HCT116 (cell line): Measurements from ENCODE around the gene IGF2. TPM values are rescaled to one million over a fixed set of nuclear protein-coding genes. Genes with fewer than 3 reads are reported as not detected.

Experiments
- ATAC-seq: fragments of 200-7000 bp; cut with Tn5 transposase; 2 replicates; pipeline ENCODE4 v1.9.1; 2020; ENCODE audit warnings: mild to moderate bottlenecking, moderate library complexity
- BruUV-seq: library from RNA; stranded (reverse); fragments of 400-500 nt; replicated peaks from 2 replicates; lab custom pipeline; 2021; lab: Mats Ljungman, UMichigan
- CTCF ChIA-PET: fragments of 300-600 bp; sonication (Branson Sonifier 250); formaldehyde crosslinking; loops from one replicate; lab custom pipeline; 2021; ENCODE audit warnings: antibody characterized with exemption; lab: Charles Lee
- POLR2A ChIA-PET: fragments of 300-600, 350-600 bp; sonication (Branson Sonifier 250); formaldehyde crosslinking; loops from one replicate; lab custom pipeline; 2021; ENCODE audit warnings: antibody characterized with exemption; lab: Charles Lee
- RAD21 ChIA-PET, 2 experiments: fragments of 300-600 bp; sonication (Branson Sonifier 250); formaldehyde crosslinking; loops; one replicate each; lab custom pipeline; 2023; ENCODE audit warnings: low total read pairs in 2 of 2; ENCODE audit not compliant: uncharacterized antibody in 2 of 2, unreplicated experiment in 2 of 2, low non-redundant PET in 1 of 2; lab: Charles Lee
- DNase-seq: peaks from one replicate; pipeline ENCODE4 v3.0.0-alpha.2; 2010; ENCODE audit warnings: low read depth, low spot score
- H2AFZ ChIP-seq: fragments of 200-600 bp; shearing (Covaris generic), sonication (generic); 2 replicates; pipeline ENCODE4 v1.6.1; 2017; ENCODE audit warnings: low read depth, mixed run types, mixed read lengths, antibody characterized with exemption, low read length; ENCODE audit not compliant: poor library complexity, severe bottlenecking
- H3K27ac ChIP-seq: 2 replicates; pipeline ENCODE4 v1.5.1; 2012; ENCODE audit warnings: low read depth, low read length
- H3K27me3 ChIP-seq: fragments of 200-600 bp; sonication (generic); 2 replicates; pipeline ENCODE4 v1.6.1; 2016; ENCODE audit warnings: mixed run types, low read length, mixed read lengths; ENCODE audit not compliant: insufficient read depth
- H3K36me3 ChIP-seq, 2 experiments: fragments of 200-500 bp in 1 of 2; fragments of 200-600 bp in 1 of 2; sonication (Bioruptor generic) in 1 of 2; sonication (generic) in 1 of 2; 2 replicates each; pipeline versions ENCODE4 v1.5.1 to v1.6.1; 2014 to 2016; ENCODE audit warnings: low read length in 2 of 2, inconsistent platforms in 1 of 2, mixed read lengths in 1 of 2, mixed run types in 1 of 2; ENCODE audit not compliant: insufficient read depth in 2 of 2, control insufficient read depth in 1 of 2
- H3K4me1 ChIP-seq, 2 experiments: fragments of 200-600 bp in 1 of 2; sonication (generic) in 1 of 2; 2 replicates each; pipeline versions ENCODE4 v1.5.1 to v1.6.1; 2012 to 2017; ENCODE audit warnings: low read length in 2 of 2, inconsistent platforms in 1 of 2, mild to moderate bottlenecking in 1 of 2, mixed read lengths in 1 of 2, mixed run types in 1 of 2, moderate library complexity in 1 of 2; ENCODE audit not compliant: insufficient read depth in 2 of 2, control insufficient read depth in 1 of 2
- H3K4me2 ChIP-seq: fragments of 200-600 bp; sonication (generic); 2 replicates; pipeline ENCODE4 v1.6.1; 2017; ENCODE audit warnings: mixed run types, low read length, mixed read lengths
- H3K4me3 ChIP-seq, 2 experiments: fragments of 200-600 bp in 1 of 2; sonication (generic) in 1 of 2; replicated peaks in 1 of 2; 2 replicates each; pipeline ENCODE4 v1.5.1; 2011 to 2016; ENCODE audit warnings: low read length in 2 of 2, control low read depth in 1 of 2, low read depth in 1 of 2, mild to moderate bottlenecking in 1 of 2, mixed read lengths in 1 of 2, mixed run types in 1 of 2
- H3K79me2 ChIP-seq: fragments of 200-600 bp; sonication (generic); 2 replicates; pipeline ENCODE4 v1.6.1; 2017; ENCODE audit warnings: mild to moderate bottlenecking, mixed run types, low read length, moderate library complexity, mixed read lengths; ENCODE audit not compliant: insufficient read depth
- H3K9ac ChIP-seq: fragments of 200-600 bp; sonication (generic); 2 replicates; pipeline ENCODE4 v1.6.1; 2016; ENCODE audit warnings: low read length, mixed read lengths
- H3K9me2 ChIP-seq: fragments of 200-600 bp; sonication (generic), shearing (Covaris generic); 2 replicates; pipeline ENCODE4 v1.6.1; 2017; ENCODE audit warnings: mixed run types, mild to moderate bottlenecking, moderate library complexity; ENCODE audit not compliant: insufficient read depth
- H3K9me3 ChIP-seq, 2 experiments: fragments of 200-500 bp in 1 of 2; fragments of 200-600 bp in 1 of 2; sonication (Bioruptor generic) in 1 of 2; sonication (generic) in 1 of 2; 2 replicates each; pipeline ENCODE4 v1.6.1; 2014 to 2017; ENCODE audit warnings: low read length in 2 of 2, mixed read lengths in 2 of 2, inconsistent platforms in 1 of 2, low read depth in 1 of 2, mild to moderate bottlenecking in 1 of 2, mixed run types in 1 of 2, moderate library complexity in 1 of 2; ENCODE audit not compliant: control insufficient read depth in 1 of 2, insufficient read depth in 1 of 2
- H4K20me1 ChIP-seq: fragments of 200-600 bp; sonication (generic), shearing (Covaris generic); 2 replicates; pipeline ENCODE4 v1.6.1; 2017; ENCODE audit warnings: mixed run types, mild to moderate bottlenecking, moderate library complexity; ENCODE audit not compliant: insufficient read depth
- ATF3 ChIP-seq: IDR thresholded peaks from 2 replicates; pipeline ENCODE4 v1.6.1; 2012
- CBX3 ChIP-seq: IDR thresholded peaks from 2 replicates; pipeline ENCODE4 v1.6.1; 2012; ENCODE audit warnings: low read depth
- CTCF ChIP-seq, 3 experiments: fragments of 200-600 bp in 1 of 3; sonication (generic) in 1 of 3; IDR thresholded peaks in 2 of 3; conservative IDR thresholded peaks in 1 of 3; 2 replicates each; pipeline ENCODE4 v1.5.1; 2012 to 2017; ENCODE audit warnings: low read depth in 2 of 3, low read length in 2 of 3, antibody characterized with exemption in 1 of 3, borderline replicate concordance in 1 of 3, control low read depth in 1 of 3, mild to moderate bottlenecking in 1 of 3, mixed read lengths in 1 of 3, mixed run types in 1 of 3, moderate library complexity in 1 of 3; ENCODE audit not compliant: insufficient read depth in 1 of 3
- EGR1 ChIP-seq: IDR thresholded peaks from 2 replicates; pipeline ENCODE4 v1.6.1; 2012; ENCODE audit warnings: low read depth
- ELF1 ChIP-seq: IDR thresholded peaks from 2 replicates; pipeline ENCODE4 v1.6.1; 2012; ENCODE audit warnings: low read depth, borderline replicate concordance
- EZH2 ChIP-seq: fragments of 200-600 bp; sonication (generic); IDR thresholded peaks from 2 replicates; pipeline ENCODE4 v1.6.1; 2017; ENCODE audit warnings: antibody characterized with exemption, mixed run types
- EZH2phosphoT487 ChIP-seq: fragments of 200-600 bp; IDR thresholded peaks from 2 replicates; pipeline ENCODE4 v1.6.1; 2018; ENCODE audit warnings: antibody characterized with exemption, borderline replicate concordance
- FOSL1 ChIP-seq: IDR thresholded peaks from 2 replicates; pipeline ENCODE4 v1.6.1; 2012; ENCODE audit warnings: low read depth
- JUND ChIP-seq: IDR thresholded peaks from 2 replicates; pipeline ENCODE4 v1.6.1; 2012
- POLR2A ChIP-seq: IDR thresholded peaks from 2 replicates; pipeline ENCODE4 v1.7.0; 2011; ENCODE audit warnings: borderline replicate concordance; ENCODE audit not compliant: insufficient read depth, insufficient read length; ENCODE audit errors: extremely low read depth
- POLR2AphosphoS5 ChIP-seq: IDR thresholded peaks from 2 replicates; pipeline ENCODE4 v1.6.1; 2011; ENCODE audit warnings: mild to moderate bottlenecking, low read depth, low read length, moderate library complexity
- SIN3A ChIP-seq: IDR thresholded peaks from 2 replicates; pipeline ENCODE4 v1.6.1; 2012; ENCODE audit warnings: low read depth
- SP1 ChIP-seq: IDR thresholded peaks from 2 replicates; pipeline ENCODE4 v1.6.1; 2012; ENCODE audit warnings: low read depth
- TCF7L2 ChIP-seq: IDR thresholded peaks from 2 replicates; pipeline ENCODE4 v1.7.0; 2011; ENCODE audit warnings: borderline replicate concordance, inconsistent platforms; ENCODE audit not compliant: insufficient read depth, insufficient read length; ENCODE audit errors: extremely low read depth
- ZNF274 ChIP-seq: fragments of 200-500 bp; sonication (Bioruptor generic); IDR thresholded peaks from 2 replicates; pipeline ENCODE4 v1.6.1; 2014; ENCODE audit warnings: mild to moderate bottlenecking, low read depth, low read length, inconsistent platforms
- intact Hi-C: fragments of 100-400 bp; cut with micrococcal nuclease; formaldehyde crosslinking; loops from 2 replicates; pipeline ENCODE4 v1.10.0; 2022
- total RNA-seq: library from RNA; stranded (reverse); gene quantifications from one replicate; pipeline ENCODE4 v1.2.1, GENCODE V29; 2021; ENCODE audit not compliant: unreplicated experiment

IGF2 gene
- total RNA-seq, 1 experiment from 2014 or later: 17.9 TPM

- no peak for TF ChIP-seq EGR1
- TF ChIP-seq SP1: no peak
- TF ChIP-seq SIN3A: no peak
- no peak for TF ChIP-seq POLR2AphosphoS5
- TF ChIP-seq POLR2A: no peak
- no peak for TF ChIP-seq JUND
- no peak for TF ChIP-seq CTCF (IDR thresholded peaks at IDR 0.05 in 2 of 3, conservative IDR thresholded peaks at IDR 0.05 in 1 of 3; ENCODE audit: borderline replicate concordance in 1 of 3, insufficient read depth in 1 of 3, low read depth in 2 of 3, low read length in 2 of 3)
- no peak for TF ChIP-seq FOSL1
- TF ChIP-seq TCF7L2: no peak
- no peak for TF ChIP-seq EZH2
- TF ChIP-seq ELF1: no peak
- TF ChIP-seq ZNF274: no peak
- no peak for TF ChIP-seq EZH2phosphoT487
- TF ChIP-seq ATF3: no peak
- no peak for TF ChIP-seq CBX3
- H4K20me1 ChIP-seq: no peaks in the 10 kb centered on the region
- H3K4me2 ChIP-seq: no peak overlapping the region
- no peaks in the 10 kb centered on the region for H3K9me2 ChIP-seq
- CTCF ChIA-PET: interaction anchor here (1.0 to 3.1 kb wide), 4 partner anchors 10 to 258 kb away, joined by 4 to 27 read pairs (median 5); no protein-coding TSS in a partner anchor
- H3K9me3 ChIP-seq: no peaks in the 10 kb centered on the region
- H3K4me3 ChIP-seq: no peak overlapping the region
- H3K27me3 ChIP-seq: no peaks in the 10 kb centered on the region
- POLR2A ChIA-PET: no interaction called here
- intact Hi-C loops: no loop called here
- no peak overlapping the region for H3K9ac ChIP-seq
- H2AFZ ChIP-seq: no peak overlapping the region
- no TSS peak for BruUV-seq
- no peak for DNase-seq
- no peaks in the 10 kb centered on the region for H3K36me3 ChIP-seq
- H3K79me2 ChIP-seq: no peaks in the 10 kb centered on the region
- no peak overlapping the region for H3K27ac ChIP-seq
- peaks cover 0 to 23% of the 10 kb centered on the region in 2 experiments; a peak in 2 of 4 replicates for H3K4me1 ChIP-seq
- RAD21 ChIA-PET: no interaction called here
- no peak for ATAC-seq
Measured at GRCh38 chr11:2140411-2141400, 1.5 kb upstream of the IGF2 start.
